ENCODE results near the gene EPB41L2.

Gene EPB41L2

GRCh38 chr6:130889423-130889822 is 173.6 kb downstream of the EPB41L2 start:
- Histone ChIP-seq H3K9ac (ENCODE audit: low read length) (no peak overlapping the region), H3K4me3 (ENCODE audit: low read depth, low read length) (no peak overlapping the region), H3K27me3 (ENCODE audit: control insufficient read depth, insufficient read depth, low read length) (no peaks in the 10 kb centered on the region), H3K9me3 (ENCODE audit: control insufficient read depth, insufficient read depth, low read depth, low read length) (no peaks in the 10 kb centered on the region), H3K27ac (ENCODE audit: low read depth, low read length) (no peak overlapping the region), H3K4me1 (ENCODE audit: control insufficient read depth, insufficient read depth, low read length) (no peaks in the 10 kb centered on the region), H3K36me3 (ENCODE audit: control insufficient read depth, insufficient read depth, low read length) (peaks cover 21% of the 10 kb centered on the region)

- H3K9ac ChIP-seq (ENCODE audit: low read length): no peak overlapping the region
- H3K4me3 ChIP-seq (ENCODE audit: low read depth, low read length): no peak overlapping the region
- H3K27me3 ChIP-seq (ENCODE audit: control insufficient read depth, insufficient read depth, low read length): no peaks in the 10 kb centered on the region
- H3K9me3 ChIP-seq (ENCODE audit: control insufficient read depth, insufficient read depth, low read depth, low read length): no peaks in the 10 kb centered on the region
- peaks cover 10% of the 10 kb centered on the region for H3K36me3 ChIP-seq (ENCODE audit: control insufficient read depth, insufficient read depth, low read length)
- no peak overlapping the region for H3K27ac ChIP-seq (ENCODE audit: low read depth, low read length)
- H3K4me1 ChIP-seq (ENCODE audit: control insufficient read depth, insufficient read depth, low read length): no peaks in the 10 kb centered on the region
These were observed 174.8 kb downstream of the EPB41L2 start for GRCh38 chr6:130888246-130888645.

- H3K9ac ChIP-seq (ENCODE audit: low read length): no peak overlapping the region
These were observed 176.1 kb downstream of the EPB41L2 start for GRCh38 chr6:130886966-130887365.

GRCh38 chr6:130885392-130886192 is 177.5 kb downstream of the EPB41L2 start:
- no peak overlapping the region for H3K9ac ChIP-seq (ENCODE audit: low read length)
- H3K4me3 ChIP-seq (ENCODE audit: low read depth, low read length): no peak overlapping the region
- H3K27ac ChIP-seq (ENCODE audit: low read depth, low read length): no peak overlapping the region
- peaks cover 15% of the 10 kb centered on the region for H3K36me3 ChIP-seq (ENCODE audit: control insufficient read depth, insufficient read depth, low read length)
- H3K9me3 ChIP-seq (ENCODE audit: control insufficient read depth, insufficient read depth, low read depth, low read length): no peaks in the 10 kb centered on the region
- H3K27me3 ChIP-seq (ENCODE audit: control insufficient read depth, insufficient read depth, low read length): no peaks in the 10 kb centered on the region
- no peaks in the 10 kb centered on the region for H3K4me1 ChIP-seq (ENCODE audit: control insufficient read depth, insufficient read depth, low read length)

More at GRCh38 chr6:130886966-130887365, 176.1 kb downstream of the EPB41L2 start:
- Histone ChIP-seq H3K4me1 (ENCODE audit: control insufficient read depth, insufficient read depth, low read length) (no peaks in the 10 kb centered on the region), H3K9me3 (ENCODE audit: control insufficient read depth, insufficient read depth, low read depth, low read length) (no peaks in the 10 kb centered on the region), H3K36me3 (ENCODE audit: control insufficient read depth, insufficient read depth, low read length) (peaks cover 15% of the 10 kb centered on the region), H3K27ac (ENCODE audit: low read depth, low read length) (no peak overlapping the region), H3K27me3 (ENCODE audit: control insufficient read depth, insufficient read depth, low read length) (no peaks in the 10 kb centered on the region), H3K4me3 (ENCODE audit: low read depth, low read length) (no peak overlapping the region)

- Histone ChIP-seq H3K4me3 (ENCODE audit: low read depth, low read length) (no peak overlapping the region), H3K27me3 (ENCODE audit: control insufficient read depth, insufficient read depth, low read length) (no peaks in the 10 kb centered on the region), H3K9me3 (ENCODE audit: control insufficient read depth, insufficient read depth, low read depth, low read length) (no peaks in the 10 kb centered on the region), H3K4me1 (ENCODE audit: control insufficient read depth, insufficient read depth, low read length) (no peaks in the 10 kb centered on the region), H3K27ac (ENCODE audit: low read depth, low read length) (no peak overlapping the region), H3K9ac (ENCODE audit: low read length) (no peak overlapping the region), H3K36me3 (ENCODE audit: control insufficient read depth, insufficient read depth, low read length) (peaks cover 7% of the 10 kb centered on the region; the same call in 1 of the 2 replicates)
These were observed 180.7 kb downstream of the EPB41L2 start for GRCh38 chr6:130882370-130882769.

GRCh38 chr6:130879826-130880225 is 183.2 kb downstream of the EPB41L2 start:
- H3K27ac ChIP-seq (ENCODE audit: low read depth, low read length): no peak overlapping the region
- H3K9ac ChIP-seq (ENCODE audit: low read length): no peak overlapping the region
- no peak overlapping the region for H3K4me3 ChIP-seq (ENCODE audit: low read depth, low read length)
- H3K4me1 ChIP-seq (ENCODE audit: control insufficient read depth, insufficient read depth, low read length): no peaks in the 10 kb centered on the region
- no peaks in the 10 kb centered on the region for H3K27me3 ChIP-seq (ENCODE audit: control insufficient read depth, insufficient read depth, low read length)
- H3K36me3 ChIP-seq (ENCODE audit: control insufficient read depth, insufficient read depth, low read length): peaks cover 7% of the 10 kb centered on the region
- H3K9me3 ChIP-seq (ENCODE audit: control insufficient read depth, insufficient read depth, low read depth, low read length): no peaks in the 10 kb centered on the region

- no peaks in the 10 kb centered on the region for H3K27me3 ChIP-seq (ENCODE audit: control insufficient read depth, insufficient read depth, low read length)
- H3K4me3 ChIP-seq (ENCODE audit: low read depth, low read length): no peak overlapping the region
- no peaks in the 10 kb centered on the region for H3K9me3 ChIP-seq (ENCODE audit: control insufficient read depth, insufficient read depth, low read depth, low read length)
- peaks cover 6% of the 10 kb centered on the region for H3K36me3 ChIP-seq (ENCODE audit: control insufficient read depth, insufficient read depth, low read length)
- H3K27ac ChIP-seq (ENCODE audit: low read depth, low read length): no peak overlapping the region
- no peaks in the 10 kb centered on the region for H3K4me1 ChIP-seq (ENCODE audit: control insufficient read depth, insufficient read depth, low read length)
- no peak overlapping the region for H3K9ac ChIP-seq (ENCODE audit: low read length)
These were observed 189.3 kb downstream of the EPB41L2 start for GRCh38 chr6:130873746-130874145.

- Histone ChIP-seq H3K9me3 (ENCODE audit: control insufficient read depth, insufficient read depth, low read depth, low read length) (no peaks in the 10 kb centered on the region), H3K36me3 (ENCODE audit: control insufficient read depth, insufficient read depth, low read length) (peaks cover 6% of the 10 kb centered on the region), H3K4me1 (ENCODE audit: control insufficient read depth, insufficient read depth, low read length) (no peaks in the 10 kb centered on the region), H3K9ac (ENCODE audit: low read length) (no peak overlapping the region), H3K27ac (ENCODE audit: low read depth, low read length) (no peak overlapping the region), H3K4me3 (ENCODE audit: low read depth, low read length) (no peak overlapping the region), H3K27me3 (ENCODE audit: control insufficient read depth, insufficient read depth, low read length) (no peaks in the 10 kb centered on the region)
These were observed 190.6 kb downstream of the EPB41L2 start for GRCh38 chr6:130872250-130873095.

- Histone ChIP-seq H3K4me3 (ENCODE audit: low read depth, low read length) (no peak overlapping the region), H3K4me1 (ENCODE audit: control insufficient read depth, insufficient read depth, low read length) (no peaks in the 10 kb centered on the region), H3K36me3 (ENCODE audit: control insufficient read depth, insufficient read depth, low read length) (peaks cover 14% of the 10 kb centered on the region), H3K27me3 (ENCODE audit: control insufficient read depth, insufficient read depth, low read length) (no peaks in the 10 kb centered on the region), H3K27ac (ENCODE audit: low read depth, low read length) (no peak overlapping the region), H3K9me3 (ENCODE audit: control insufficient read depth, insufficient read depth, low read depth, low read length) (no peaks in the 10 kb centered on the region), H3K9ac (ENCODE audit: low read length) (no peak overlapping the region)
These were observed 192.7 kb downstream of the EPB41L2 start for GRCh38 chr6:130870179-130870880.

GRCh38 chr6:130869681-130870080 is 193.4 kb downstream of the EPB41L2 start:
- Histone ChIP-seq H3K36me3 (ENCODE audit: control insufficient read depth, insufficient read depth, low read length) (peaks cover 18% of the 10 kb centered on the region), H3K27ac (ENCODE audit: low read depth, low read length) (no peak overlapping the region), H3K9me3 (ENCODE audit: control insufficient read depth, insufficient read depth, low read depth, low read length) (no peaks in the 10 kb centered on the region), H3K4me3 (ENCODE audit: low read depth, low read length) (no peak overlapping the region), H3K9ac (ENCODE audit: low read length) (no peak overlapping the region), H3K4me1 (ENCODE audit: control insufficient read depth, insufficient read depth, low read length) (no peaks in the 10 kb centered on the region), H3K27me3 (ENCODE audit: control insufficient read depth, insufficient read depth, low read length) (no peaks in the 10 kb centered on the region)
